T-helper 17 cell (primary cell): ENCODE data around the gene MUC13. TPM values are rescaled to one million over a fixed set of nuclear protein-coding genes. Genes with fewer than 3 reads are reported as not detected.
A peak's percentile ranks its signal among the peaks of the same experiment; 100 is the strongest.

Source experiments
- ATAC-seq: fragments of 150-1000 bp; cut with Tn5 transposase; 2 replicates; pipeline ENCODE4 v1.10.0; 2021; ENCODE audit warnings: mild to moderate bottlenecking, moderate library complexity
- DNase-seq, 3 donors: peaks; one replicate each; pipeline versions ENCODE4 v3.0.0 to v3.0.0-alpha.2; 2020 to 2021
- H3K9me3 ChIP-seq: one replicate; pipeline ENCODE4 v1.7.0; 2013; ENCODE audit warnings: low read length, mild to moderate bottlenecking; ENCODE audit not compliant: control insufficient read depth, poor library complexity, severe bottlenecking
- H3K27ac Mint-ChIP-seq: one replicate; pipeline ENCODE4 v1.8.0; 2022; ENCODE audit warnings: mild to moderate bottlenecking, moderate library complexity, mixed read lengths
- H3K27me3 Mint-ChIP-seq: one replicate; pipeline ENCODE4 v1.8.0; 2022; ENCODE audit warnings: mixed read lengths
- H3K36me3 Mint-ChIP-seq: one replicate; pipeline ENCODE4 v1.8.0; 2022; ENCODE audit warnings: low read depth, mixed read lengths
- H3K4me1 Mint-ChIP-seq: one replicate; pipeline ENCODE4 v1.8.0; 2022; ENCODE audit warnings: mild to moderate bottlenecking, mixed read lengths
- H3K4me3 Mint-ChIP-seq: one replicate; pipeline ENCODE4 v1.8.0; 2022; ENCODE audit warnings: mild to moderate bottlenecking, moderate library complexity, mixed read lengths
- total RNA-seq, 4 donors: library from RNA in 2 of 4; stranded (reverse) in 2 of 4; gene quantifications; one replicate each; pipeline ENCODE4 v1.2.3 and lab custom pipeline; 2022 to 2026

The MUC13 gene
- total RNA-seq, 2 donors from 2014 or later, result 0.45 TPM; not detected in 1

GRCh38 chr3:124937049-124937448 lies 2.5 kb upstream of the MUC13 start:
- ATAC-seq, result no peak
- no peak for DNase-seq
- Mint-ChIP-seq H3K27ac (no peak overlapping the region), H3K4me3 (no peak overlapping the region), H3K4me1 (peaks cover 5% of the 10 kb centered on the region), H3K27me3 (peaks cover 43% of the 10 kb centered on the region), H3K36me3 (peaks cover 3% of the 10 kb centered on the region)
- H3K9me3 ChIP-seq, result no peaks in the 10 kb centered on the region

GRCh38 chr3:124935794-124936542 lies 1.4 kb upstream of the MUC13 start:
- H3K27me3 Mint-ChIP-seq, result peaks cover 43% of the 10 kb centered on the region
- ATAC-seq (no peak), DNase-seq (no peak)
- H3K36me3 Mint-ChIP-seq, result peaks cover 3% of the 10 kb centered on the region
- H3K27ac Mint-ChIP-seq, result no peak overlapping the region
- H3K4me3 Mint-ChIP-seq, result no peak overlapping the region
- no peaks in the 10 kb centered on the region for H3K9me3 ChIP-seq
- H3K4me1 Mint-ChIP-seq, result peaks cover 5% of the 10 kb centered on the region

- ATAC-seq (no peak), DNase-seq (no peak)
- Mint-ChIP-seq H3K4me1 (peaks cover 5% of the 10 kb centered on the region), H3K27ac (no peak overlapping the region), H3K27me3 (peaks cover 43% of the 10 kb centered on the region), H3K36me3 (peaks cover 3% of the 10 kb centered on the region), H3K4me3 (no peak overlapping the region)
- no peaks in the 10 kb centered on the region for H3K9me3 ChIP-seq
These were observed 713 bp upstream of the MUC13 start for GRCh38 chr3:124935264-124935663.

GRCh38 chr3:124928333-124929202 lies 6.0 kb downstream of the MUC13 start:
- ATAC-seq, result peak; percentile 59
- peak; percentile 23 to 44 (median 26) for DNase-seq
- Mint-ChIP-seq H3K36me3 (peaks cover 2% of the 10 kb centered on the region), H3K27me3 (peaks cover 30% of the 10 kb centered on the region), H3K4me3 (no peak overlapping the region), H3K4me1 (peaks cover 4% of the 10 kb centered on the region), H3K27ac (no peak overlapping the region)
- no peaks in the 10 kb centered on the region for H3K9me3 ChIP-seq

- H3K9me3 ChIP-seq, result no peaks in the 10 kb centered on the region
- Mint-ChIP-seq H3K4me1 (peaks cover 2% of the 10 kb centered on the region), H3K27ac (no peak overlapping the region), H3K4me3 (no peak overlapping the region), H3K27me3 (peaks cover 23% of the 10 kb centered on the region), H3K36me3 (peaks cover 2% of the 10 kb centered on the region)
- no peak for ATAC-seq
- no peak for DNase-seq
These were observed 6.9 kb downstream of the MUC13 start for GRCh38 chr3:124927574-124928045.

- Mint-ChIP-seq H3K4me3 (no peak overlapping the region), H3K27ac (no peak overlapping the region), H3K27me3 (peaks cover 22% of the 10 kb centered on the region), H3K4me1 (peaks cover 2% of the 10 kb centered on the region), H3K36me3 (peaks cover 2% of the 10 kb centered on the region)
- ATAC-seq (no peak), DNase-seq (no peak)
- no peaks in the 10 kb centered on the region for H3K9me3 ChIP-seq
These were observed 8.0 kb downstream of the MUC13 start for GRCh38 chr3:124926426-124927101.

- peaks cover 2% of the 10 kb centered on the region for H3K4me1 Mint-ChIP-seq
- DNase-seq (no peak), ATAC-seq (no peak)
- H3K9me3 ChIP-seq, result no peaks in the 10 kb centered on the region
- peaks cover 24% of the 10 kb centered on the region for H3K27me3 Mint-ChIP-seq
- peaks cover 2% of the 10 kb centered on the region for H3K36me3 Mint-ChIP-seq
- no peak overlapping the region for H3K27ac Mint-ChIP-seq
- no peak overlapping the region for H3K4me3 Mint-ChIP-seq
These were observed 9.8 kb downstream of the MUC13 start for GRCh38 chr3:124924741-124925140.

GRCh38 chr3:124923833-124924232 lies 10.7 kb downstream of the MUC13 start:
- Mint-ChIP-seq H3K4me3 (no peak overlapping the region), H3K27me3 (peaks cover 31% of the 10 kb centered on the region), H3K36me3 (peaks cover 2% of the 10 kb centered on the region), H3K4me1 (peaks cover 2% of the 10 kb centered on the region), H3K27ac (no peak overlapping the region)
- no peaks in the 10 kb centered on the region for H3K9me3 ChIP-seq
- ATAC-seq (no peak), DNase-seq (no peak)

GRCh38 chr3:124920718-124921117 lies 13.8 kb downstream of the MUC13 start:
- no peaks in the 10 kb centered on the region for H3K9me3 ChIP-seq
- ATAC-seq (no peak), DNase-seq (no peak)
- Mint-ChIP-seq H3K4me1 (no peaks in the 10 kb centered on the region), H3K36me3 (no peaks in the 10 kb centered on the region), H3K27me3 (peaks cover 50% of the 10 kb centered on the region), H3K4me3 (no peak overlapping the region), H3K27ac (no peak overlapping the region)

GRCh38 chr3:124919756-124920155 lies 14.8 kb downstream of the MUC13 start:
- DNase-seq, result no peak
- Mint-ChIP-seq H3K27me3 (peaks cover 59% of the 10 kb centered on the region), H3K4me1 (no peaks in the 10 kb centered on the region), H3K36me3 (no peaks in the 10 kb centered on the region), H3K27ac (no peak overlapping the region), H3K4me3 (no peak overlapping the region)
- ATAC-seq, result no peak
- no peaks in the 10 kb centered on the region for H3K9me3 ChIP-seq

- peaks cover 56% of the 10 kb centered on the region for H3K27me3 Mint-ChIP-seq
- DNase-seq, result no peak
These were observed 16.0 kb downstream of the MUC13 start for GRCh38 chr3:124918524-124918923.

GRCh38 chr3:124916837-124917409 lies 17.6 kb downstream of the MUC13 start:
- Mint-ChIP-seq H3K27me3 (peaks cover 59% of the 10 kb centered on the region), H3K4me3 (no peak overlapping the region), H3K36me3 (no peaks in the 10 kb centered on the region), H3K4me1 (no peaks in the 10 kb centered on the region), H3K27ac (no peak overlapping the region)
- DNase-seq (no peak), ATAC-seq (no peak)
- no peaks in the 10 kb centered on the region for H3K9me3 ChIP-seq

More at GRCh38 chr3:124918524-124918923, 16.0 kb downstream of the MUC13 start:
- Mint-ChIP-seq H3K4me3 (no peak overlapping the region), H3K36me3 (no peaks in the 10 kb centered on the region), H3K27ac (no peak overlapping the region), H3K4me1 (no peaks in the 10 kb centered on the region)
- ATAC-seq, result no peak
- H3K9me3 ChIP-seq, result no peaks in the 10 kb centered on the region

GRCh38 chr3:124915254-124915653 lies 19.3 kb downstream of the MUC13 start:
- ATAC-seq (no peak), DNase-seq (no peak)
- no peaks in the 10 kb centered on the region for H3K4me1 Mint-ChIP-seq
- no peak overlapping the region for H3K27ac Mint-ChIP-seq
- H3K27me3 Mint-ChIP-seq, result peaks cover 66% of the 10 kb centered on the region
- H3K4me3 Mint-ChIP-seq, result no peak overlapping the region
- no peaks in the 10 kb centered on the region for H3K36me3 Mint-ChIP-seq
- no peaks in the 10 kb centered on the region for H3K9me3 ChIP-seq
